Stimulated activated naive CD4-positive, alpha-beta T cell (primary cell): ENCODE measurements around the gene RPS19BP1.
A peak's percentile ranks its signal among the peaks of the same experiment; 100 is the strongest.

ENCODE experiments used
- DNase-seq, 6 experiments: peaks; one replicate each; lab custom pipeline; 2025; lab: John Stamatoyannopoulos, UW

RPS19BP1 gene

DNA sequence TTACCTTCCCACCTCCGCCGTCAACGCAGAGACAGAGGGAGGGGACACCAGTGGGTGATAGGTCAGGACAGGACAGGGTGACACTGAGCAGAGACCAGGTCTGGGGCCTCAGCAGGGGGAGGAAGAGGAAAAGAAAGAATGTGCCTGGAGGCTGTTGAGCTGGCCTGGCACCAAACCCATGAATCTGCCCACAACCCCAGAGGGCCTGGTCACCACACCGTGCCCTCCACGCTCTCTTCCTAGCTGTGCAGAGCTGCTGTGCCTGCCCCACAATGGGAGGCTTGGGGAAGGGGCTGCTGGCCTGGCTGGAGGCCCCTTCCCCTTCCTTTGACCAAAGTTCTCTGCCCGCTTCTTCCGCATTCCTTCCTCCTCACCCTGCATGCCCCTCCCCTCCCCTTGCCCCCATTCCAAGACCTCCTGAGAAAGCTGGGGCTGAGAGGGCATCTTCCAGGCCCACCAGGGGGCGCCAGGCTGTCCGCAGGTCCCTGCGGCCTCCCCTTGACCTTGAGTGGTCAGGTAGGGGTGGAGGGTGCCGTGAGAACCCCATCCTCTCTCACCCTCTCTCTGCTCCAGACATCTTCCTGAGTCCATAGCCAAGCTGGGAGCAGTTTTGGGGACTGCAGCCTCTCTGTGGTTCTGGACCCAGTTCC is 27.0 kb upstream of the RPS19BP1 start:
- no peak for DNase-seq

DNA sequence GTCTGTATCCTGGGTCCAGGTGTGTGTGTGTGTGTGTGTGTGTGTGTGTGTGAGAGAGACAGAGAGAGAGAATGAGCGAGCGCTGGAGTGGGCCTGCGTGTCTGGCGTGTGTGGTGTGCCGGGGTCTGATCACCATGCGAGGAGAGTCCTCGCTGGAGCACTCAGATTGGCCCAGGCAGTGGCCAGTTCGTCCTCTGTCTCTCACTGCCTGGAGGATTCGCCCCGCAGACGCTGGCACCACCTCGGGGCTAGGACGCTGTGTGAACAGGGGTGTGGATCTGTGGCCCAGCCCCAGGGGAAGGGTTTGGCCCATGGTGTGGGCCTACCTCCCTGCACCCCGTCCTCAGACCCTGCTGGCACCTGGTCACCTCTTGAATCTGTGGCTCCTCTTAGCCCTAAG is 26.4 kb upstream of the RPS19BP1 start:
- no peak for DNase-seq

DNA sequence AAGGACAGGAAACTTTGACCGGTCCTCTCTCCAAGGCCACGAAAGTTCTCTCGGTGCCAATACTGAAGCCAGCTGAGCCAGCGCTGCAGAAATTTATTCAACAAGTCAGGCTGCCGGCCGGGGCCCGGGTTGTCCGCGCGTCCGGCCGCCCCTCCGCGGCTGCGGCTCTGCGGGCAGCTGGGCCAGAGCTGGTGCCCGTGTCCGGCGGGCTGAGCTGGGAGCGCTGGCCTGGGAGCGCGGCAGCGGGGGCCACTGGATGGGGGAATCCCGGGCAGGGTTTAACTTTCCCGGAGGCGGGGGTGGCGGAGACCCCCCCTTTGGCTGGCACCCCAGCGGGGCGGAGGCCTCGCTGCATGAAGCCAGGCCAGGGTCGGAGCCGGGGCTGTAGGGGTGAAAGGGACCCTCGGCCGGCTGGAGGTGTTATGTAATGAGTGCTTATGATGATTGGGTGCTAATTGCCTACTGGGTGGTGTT is 25.7 kb upstream of the RPS19BP1 start:
- DNase-seq, result no peak

DNA sequence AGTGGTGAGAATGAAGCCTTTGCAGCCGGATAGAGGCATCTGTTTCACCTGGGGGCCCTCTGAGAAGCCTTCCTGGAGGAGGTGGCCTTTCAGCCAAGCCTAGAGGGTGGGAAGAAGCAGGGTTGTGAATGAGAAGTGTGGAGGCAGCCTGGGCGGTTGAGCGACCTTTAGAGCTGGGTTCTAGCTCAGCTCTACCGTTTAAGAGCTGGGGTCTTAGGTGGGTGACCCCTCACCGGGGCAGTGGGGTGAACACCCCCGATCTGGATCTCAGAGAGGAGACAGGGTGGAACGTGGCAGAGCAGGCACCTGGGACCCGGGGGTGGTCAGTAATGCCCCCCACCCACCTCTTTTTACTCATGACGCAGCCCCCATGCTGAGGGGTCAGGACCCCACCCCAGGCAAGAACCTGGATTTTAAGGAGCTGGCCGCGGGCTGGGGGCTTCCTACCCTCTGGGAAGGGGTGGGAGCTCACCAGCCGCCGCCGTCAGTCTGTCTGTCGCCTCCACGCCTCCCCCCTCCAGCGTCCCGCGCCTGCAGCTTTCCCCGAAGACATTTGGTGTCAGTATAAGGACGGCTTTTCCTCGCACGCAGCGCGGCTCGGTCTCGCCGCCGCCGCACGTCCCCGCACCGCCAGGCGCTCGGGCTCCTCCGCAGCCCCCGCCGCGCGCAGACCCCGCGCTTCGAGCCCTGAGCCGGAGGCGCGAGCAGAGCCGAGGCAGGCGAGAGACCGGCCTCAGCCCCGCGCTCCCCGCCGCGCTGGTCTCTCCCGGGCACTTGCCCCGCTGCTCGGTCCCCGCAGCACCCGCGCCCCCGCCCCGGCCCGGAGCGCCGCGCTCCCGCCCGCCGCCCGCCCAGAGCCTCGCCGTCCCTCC is 24.7 kb upstream of the RPS19BP1 start:
- peak; percentile 29 to 64 (median 40) for DNase-seq

DNA sequence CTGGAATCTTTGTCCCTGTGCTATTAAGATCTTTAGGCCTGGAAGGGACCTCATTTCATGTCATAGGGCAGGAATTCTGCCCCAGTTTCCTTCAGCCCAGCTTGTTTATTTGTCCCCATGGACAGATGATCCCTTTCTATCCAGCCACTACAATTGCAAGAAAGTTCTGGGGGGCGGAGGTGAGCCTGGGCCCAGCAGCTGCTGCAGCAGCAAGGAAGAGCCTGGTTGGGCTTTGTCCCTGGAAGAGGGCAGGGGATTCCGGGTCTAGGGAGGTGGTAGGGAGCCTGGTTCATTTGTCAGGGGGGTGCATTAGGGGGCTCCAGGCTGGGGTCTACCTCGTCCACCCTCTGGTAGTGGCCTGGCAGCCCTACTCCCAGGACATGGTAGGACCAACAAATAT is 21.6 kb upstream of the RPS19BP1 start:
- DNase-seq, result no peak

DNA sequence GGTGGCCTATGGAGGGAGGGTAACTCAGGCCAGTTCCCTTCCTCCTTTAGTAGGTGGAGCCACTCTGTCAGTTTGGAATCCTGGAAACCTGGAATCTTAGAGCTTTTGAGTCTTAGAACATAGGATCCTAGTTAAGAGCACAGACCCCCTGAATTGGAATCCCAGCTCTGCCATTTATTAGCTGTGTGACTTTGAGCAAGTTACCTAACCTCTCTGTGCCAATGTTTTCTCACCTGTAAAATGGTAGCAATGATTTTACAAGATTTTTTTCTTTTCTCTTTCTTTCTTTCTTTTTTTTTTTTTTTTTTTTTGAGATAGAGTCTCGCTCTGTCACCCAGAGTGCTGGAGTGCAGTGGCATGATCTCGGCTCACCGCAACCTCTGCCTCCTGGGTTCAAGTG is 20.9 kb upstream of the RPS19BP1 start:
- no peak for DNase-seq

DNA sequence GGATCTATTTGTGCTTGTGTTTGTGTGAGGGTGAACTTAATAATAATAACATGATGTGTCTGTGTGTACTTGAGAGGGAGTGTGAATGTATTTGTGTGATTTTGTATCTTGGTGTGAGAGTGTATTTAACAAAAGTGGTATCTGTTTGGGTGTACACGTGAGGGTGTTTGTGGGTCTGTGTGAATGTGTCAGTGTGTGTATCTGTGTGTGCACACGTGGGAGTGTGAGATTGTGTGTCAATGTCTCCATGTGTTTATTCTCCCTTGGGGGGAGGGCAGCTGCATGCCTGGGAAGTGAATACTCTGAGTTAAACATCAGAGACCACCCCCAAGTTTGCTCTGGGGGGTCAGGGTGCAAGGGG is 15.0 kb upstream of the RPS19BP1 start:
- no peak for DNase-seq

DNA sequence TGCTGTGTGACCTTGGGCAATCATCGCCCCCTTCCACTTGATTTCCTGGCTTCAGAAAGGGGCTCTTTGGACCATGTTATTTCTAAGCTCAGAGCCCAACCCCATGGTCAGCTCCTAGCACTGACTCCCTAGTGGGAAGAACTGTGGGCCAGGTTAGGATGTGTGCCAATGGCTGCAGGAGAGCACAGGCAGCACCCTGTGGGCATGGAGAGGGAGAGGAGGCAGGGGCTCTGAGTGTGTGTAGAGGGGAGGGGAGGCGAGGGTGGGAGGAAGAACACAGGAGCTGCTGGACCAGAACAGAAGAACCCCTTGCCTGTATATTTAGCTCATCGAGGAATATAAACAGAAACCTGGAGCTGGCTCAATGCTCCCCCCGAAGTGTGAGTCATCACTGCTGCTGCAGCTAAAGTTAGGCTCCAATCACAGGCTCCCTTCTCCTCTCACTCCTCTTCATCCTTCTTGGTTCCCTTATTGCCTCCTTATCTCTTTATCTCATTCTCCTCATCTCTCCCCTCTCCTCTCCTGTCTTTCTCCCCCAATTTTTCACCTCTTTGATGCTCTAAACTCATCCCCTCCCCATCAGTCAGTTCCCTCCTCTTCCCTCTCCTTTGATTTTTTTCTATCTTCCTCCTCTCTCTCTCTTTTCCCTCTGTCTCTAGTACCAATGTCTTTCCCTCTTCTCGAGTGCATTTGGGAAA is 14.5 kb upstream of the RPS19BP1 start:
- DNase-seq, result no peak

DNA sequence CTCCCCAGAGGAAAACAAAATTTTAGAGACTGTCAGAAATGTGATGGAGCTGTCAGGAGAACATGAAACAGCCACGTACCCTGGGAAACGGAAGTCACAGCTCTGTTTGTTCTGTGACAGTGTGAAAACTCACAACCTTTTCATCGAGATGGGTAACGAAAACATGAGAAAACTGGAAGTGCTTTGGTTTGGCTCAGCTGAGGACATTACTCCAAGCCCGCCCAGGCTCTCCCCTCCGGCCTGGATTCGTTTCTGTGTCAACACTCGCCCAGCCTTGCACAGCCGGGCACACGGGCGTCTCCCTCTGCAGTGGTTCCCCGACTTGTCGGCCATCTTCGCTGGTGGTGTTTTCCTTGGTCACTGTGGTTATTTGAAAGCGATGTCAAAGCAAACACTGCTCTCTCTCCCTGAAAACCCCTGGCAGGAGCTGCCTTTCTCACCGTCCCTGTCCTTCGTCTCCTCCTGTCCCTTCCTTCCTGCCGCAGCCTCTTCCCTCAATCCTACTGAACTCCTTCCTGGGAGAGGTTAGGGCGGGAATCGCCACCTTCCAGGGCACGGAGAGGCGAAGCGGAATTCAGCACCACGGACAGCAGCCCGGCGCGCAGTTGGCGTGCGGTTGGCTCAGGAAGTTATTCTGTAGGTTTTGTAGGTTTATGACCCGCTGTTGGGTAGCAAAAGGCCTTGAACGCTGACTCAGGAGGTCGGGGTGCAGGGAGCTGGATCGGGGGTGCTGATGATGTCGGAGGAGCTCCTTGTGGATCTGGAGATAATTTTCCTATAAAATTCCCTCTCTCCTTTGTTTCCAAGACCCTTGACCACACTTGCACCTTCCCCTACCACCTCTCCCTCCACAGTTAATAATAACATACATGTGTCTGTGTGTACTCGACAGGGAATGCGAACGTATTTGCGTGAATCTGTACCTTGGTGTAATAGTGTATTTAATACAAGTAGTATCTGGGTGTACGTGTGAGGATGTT is 13.1 kb upstream of the RPS19BP1 start:
- peak; percentile 17 to 80 (median 60) for DNase-seq

DNA sequence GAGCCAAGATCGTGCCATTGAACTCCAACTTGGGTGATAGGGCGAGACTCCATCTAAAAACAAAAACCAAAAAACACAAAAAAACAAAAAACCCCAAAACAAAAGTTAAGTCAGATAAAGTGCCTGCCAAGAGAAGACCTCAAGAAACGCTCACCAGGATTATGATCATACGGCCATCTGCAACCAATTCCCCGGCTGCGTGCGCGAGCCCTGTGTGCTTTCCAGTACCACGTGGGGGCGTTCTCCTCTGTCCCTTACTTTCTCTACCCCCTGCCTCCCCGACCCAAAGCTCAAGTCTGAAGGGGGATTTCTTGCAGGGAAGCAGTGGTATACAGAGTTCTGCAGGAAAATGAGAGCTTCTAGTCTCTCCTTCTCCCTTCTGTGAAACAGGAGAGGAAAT is 10.5 kb upstream of the RPS19BP1 start:
- DNase-seq, result no peak

DNA sequence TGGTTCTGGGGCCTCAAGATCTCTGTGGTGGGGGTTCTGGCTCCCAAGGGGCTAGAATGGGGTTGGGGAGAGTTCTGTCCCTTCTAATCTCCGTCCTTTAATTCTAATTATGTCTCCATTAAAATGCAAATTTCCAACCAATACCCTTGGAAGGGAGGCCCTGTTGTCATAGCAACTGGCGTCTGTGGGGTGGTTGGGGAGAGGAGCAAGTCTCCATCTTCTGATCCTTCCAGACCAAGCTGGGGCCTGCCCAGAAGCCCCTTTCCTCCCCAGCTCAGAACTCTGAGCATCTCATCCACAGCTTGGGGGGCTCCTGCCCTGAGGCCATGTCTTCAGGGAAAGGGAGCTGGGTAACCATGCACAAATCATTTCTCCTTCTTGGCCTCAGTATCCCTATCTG is 5.4 kb upstream of the RPS19BP1 start:
- no peak for DNase-seq

DNA sequence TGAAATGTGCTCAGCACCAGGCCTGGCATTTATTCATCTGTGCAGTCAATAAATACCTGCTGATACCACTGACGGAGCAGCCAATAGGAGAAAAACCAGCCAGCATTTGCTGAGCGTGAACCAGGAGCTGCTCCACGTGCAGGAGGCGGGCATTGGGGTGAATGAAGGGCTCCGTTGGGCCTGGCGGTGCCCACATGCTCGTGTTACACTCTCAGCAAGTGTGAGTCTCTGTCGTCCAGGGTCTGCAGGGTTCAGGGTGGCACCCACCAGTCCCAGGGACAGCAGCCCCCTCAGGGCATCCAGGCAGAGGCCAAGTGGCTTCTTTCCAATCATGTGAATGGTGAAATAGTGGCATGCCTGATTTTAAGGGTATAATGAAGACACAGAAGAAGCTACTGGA is 4.2 kb upstream of the RPS19BP1 start:
- no peak for DNase-seq

DNA sequence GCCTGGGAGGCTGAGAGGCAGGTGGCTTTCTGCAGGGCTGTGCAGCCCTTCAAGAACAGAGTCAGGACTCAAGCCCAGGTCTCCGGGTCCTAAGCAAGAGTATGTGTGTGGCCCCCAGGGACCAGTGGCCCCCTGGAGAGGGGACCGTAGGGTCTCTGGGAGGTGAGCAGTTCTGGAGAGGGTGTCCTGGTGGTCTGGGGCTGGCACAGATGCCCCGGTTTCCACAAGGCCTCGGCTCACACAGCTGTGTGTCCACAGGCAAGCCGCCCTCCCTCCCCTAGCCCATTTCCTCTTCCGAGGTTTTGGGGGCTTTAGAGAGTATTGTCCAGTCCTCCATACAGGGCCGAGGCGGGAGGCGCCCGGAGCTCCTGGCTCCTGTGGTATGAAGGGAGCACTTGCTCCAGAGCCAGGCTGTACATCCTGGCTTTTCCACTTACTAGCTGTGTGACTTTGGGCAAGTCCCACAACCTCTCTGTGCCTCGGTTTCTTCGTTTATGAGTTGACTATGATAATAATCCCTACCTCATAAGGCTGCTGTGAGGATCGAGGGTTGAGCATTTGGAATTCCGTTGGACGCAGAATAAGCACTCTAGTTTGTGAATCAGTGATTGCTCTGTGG is 3.4 kb upstream of the RPS19BP1 start:
- DNase-seq, result no peak

DNA sequence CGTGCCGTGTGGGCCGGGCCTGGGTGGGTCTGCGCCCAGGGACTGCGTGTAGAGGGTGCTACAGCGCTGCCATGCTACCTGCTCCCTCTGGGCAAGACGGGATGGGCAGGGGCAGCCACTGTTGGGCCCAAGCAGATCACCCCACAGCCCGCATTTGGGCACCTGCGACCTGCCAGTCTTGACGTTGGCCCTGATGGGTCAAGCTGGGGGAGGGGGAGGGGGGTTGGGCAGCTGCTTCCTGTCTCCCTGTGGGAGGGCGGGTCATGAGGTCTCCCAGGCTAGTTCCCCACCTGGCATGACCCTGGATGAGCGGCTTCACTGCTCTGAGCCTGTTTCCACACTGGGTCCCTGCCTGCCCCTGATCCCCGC is 2.8 kb upstream of the RPS19BP1 start:
- no peak for DNase-seq

DNA sequence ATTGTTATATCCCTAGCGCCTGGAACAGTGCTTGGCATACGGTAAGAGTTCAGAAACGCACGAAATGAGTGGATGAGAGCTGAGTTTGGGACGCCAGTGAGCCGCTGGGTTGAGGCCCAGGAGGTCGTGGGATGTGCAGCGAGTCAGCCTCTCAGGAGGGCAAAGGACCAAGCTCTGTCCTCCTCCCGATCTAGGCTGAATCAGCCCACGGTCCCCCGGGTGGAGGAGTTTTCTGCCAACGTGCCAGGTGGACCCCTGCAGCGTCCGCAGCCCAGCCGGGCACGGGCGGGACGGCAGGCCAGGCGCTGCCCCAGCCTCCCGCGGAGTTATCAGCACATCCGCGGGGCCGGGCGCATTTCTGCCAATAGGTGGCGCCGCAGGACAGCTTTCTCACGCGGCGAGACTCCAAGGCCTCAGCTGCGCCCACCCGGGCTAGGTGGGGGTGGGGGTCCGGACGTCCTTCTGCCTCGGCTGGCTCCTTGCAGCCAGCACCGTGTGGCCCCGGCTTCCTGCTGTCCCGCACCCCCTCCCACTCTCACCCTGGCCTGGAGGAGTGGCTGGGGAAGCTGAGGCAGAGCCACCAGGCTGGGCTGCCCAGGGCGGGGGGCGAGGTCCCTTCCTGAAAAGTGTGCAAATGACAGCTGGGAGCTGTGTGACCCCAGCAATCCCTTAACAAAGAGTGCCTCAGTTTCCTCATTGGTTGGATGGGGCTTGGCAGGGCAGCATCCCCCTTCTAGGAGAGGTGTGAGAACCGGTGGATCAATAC is 2.2 kb upstream of the RPS19BP1 start:
- DNase-seq, result peak; percentile 55 to 82 (median 72)

DNA sequence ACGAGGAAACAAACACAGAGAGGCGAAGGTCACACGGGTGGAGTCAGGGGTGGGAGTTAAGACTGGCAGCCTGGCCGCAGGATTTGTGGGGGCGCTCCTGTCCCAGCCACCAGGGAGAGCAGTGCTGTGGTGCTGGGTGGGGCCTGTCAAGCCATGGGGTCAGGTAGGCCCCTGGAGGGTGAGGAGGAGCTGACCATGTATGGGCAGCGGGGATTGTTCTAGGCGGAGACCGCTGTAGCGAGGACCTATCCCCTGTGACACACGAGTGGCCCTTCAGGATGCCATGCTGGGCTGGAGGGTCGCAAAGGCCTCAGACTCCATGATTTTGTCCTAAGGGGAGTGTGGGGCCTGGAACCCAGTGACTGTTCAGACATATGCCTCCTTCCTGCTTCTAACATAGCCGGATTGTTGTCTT is 1.6 kb upstream of the RPS19BP1 start:
- no peak for DNase-seq

DNA sequence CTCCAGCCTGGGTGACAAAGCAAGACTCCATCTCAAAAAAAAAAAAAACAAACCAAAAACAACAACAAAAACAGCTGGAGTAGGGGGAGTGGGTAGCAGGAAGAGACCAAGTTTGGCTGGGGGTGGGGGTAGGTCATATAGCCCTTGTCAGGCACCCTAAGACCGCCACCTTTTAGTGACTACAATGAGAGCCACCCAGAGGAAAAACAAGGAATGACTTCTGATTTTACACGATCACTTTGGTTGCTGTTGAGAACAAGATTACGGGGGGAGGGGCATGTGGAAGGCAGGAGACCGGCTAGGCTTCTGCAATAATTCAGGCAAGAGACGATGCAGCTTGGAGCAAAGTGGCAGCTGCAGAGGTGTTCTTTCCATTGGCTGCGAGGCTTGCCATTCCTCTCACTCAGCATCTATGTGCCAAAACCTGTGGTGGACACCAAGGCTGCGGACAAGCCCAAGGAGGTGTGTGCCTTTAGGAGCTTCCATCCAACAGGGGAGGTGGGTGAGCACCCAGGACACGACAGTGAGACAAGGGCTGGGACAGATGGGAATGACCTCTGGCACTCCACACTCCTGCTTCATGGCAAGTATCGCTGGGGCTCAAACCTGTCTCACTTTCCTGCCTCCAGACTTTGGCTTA is 1.7 kb downstream of the RPS19BP1 start:
- peak in 4 of 6 experiments; percentile 11 to 30 (median 20) for DNase-seq

DNA sequence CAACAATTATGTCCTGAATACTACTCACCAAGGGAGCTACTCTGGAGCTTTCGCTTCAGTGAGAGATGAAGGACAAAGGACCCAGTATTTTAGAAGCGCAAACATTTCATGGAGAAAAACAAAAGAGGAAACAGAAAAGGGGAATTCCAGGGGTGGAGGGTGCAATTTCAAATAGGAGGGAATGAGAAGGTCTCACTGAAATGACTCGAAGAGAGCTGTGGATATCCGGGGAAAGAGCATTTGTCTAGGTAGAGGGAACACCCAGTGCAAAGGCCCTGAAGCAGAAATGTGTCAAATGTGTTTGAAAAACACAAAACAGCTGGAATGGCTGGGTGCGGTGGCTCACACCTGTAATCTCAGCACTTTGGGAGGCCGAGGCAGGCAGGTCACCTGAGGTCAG is 2.4 kb downstream of the RPS19BP1 start:
- no peak for DNase-seq

DNA sequence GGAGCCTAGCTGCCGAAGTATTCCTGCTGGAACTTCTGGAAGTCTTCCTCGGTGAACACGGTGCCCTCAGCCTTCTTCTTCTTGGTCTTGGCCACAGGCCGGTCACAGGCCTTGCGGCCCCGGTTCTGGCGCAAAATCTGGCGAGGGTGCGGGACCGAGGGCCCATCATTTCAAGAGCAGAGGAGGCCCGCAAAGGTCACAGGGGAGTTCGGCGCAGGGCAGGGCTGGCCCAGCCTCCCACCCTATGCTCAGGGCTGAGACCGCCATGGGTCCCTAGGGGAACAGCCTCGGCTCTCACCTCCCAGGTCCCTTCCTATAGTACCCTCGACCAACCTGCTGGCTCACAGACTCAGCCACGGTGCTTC is 3.1 kb downstream of the RPS19BP1 start:
- DNase-seq, result no peak
